ENCODE data around the gene RADIL.

RADIL gene

GRCh38 chr7:4819560-4820404, 63.7 kb downstream of the RADIL start:
- H3K4me3 ChIP-seq (ENCODE audit: low read length) = no peak overlapping the region
- no peak for DNase-seq (ENCODE audit: low read depth)
- TF ChIP-seq CTCF (conservative IDR thresholded peaks at IDR 0.05; ENCODE audit: low read depth, low read length) = no peak

GRCh38 chr7:4818000-4818794, 65.3 kb downstream of the RADIL start:
- H3K4me3 ChIP-seq (ENCODE audit: low read length) = no peak overlapping the region
- TF ChIP-seq CTCF (conservative IDR thresholded peaks at IDR 0.05; ENCODE audit: low read depth, low read length) = no peak
- no peak for DNase-seq (ENCODE audit: low read depth)

GRCh38 chr7:4817178-4817901, 66.2 kb downstream of the RADIL start:
- TF ChIP-seq CTCF (conservative IDR thresholded peaks at IDR 0.05; ENCODE audit: low read depth, low read length) = no peak

GRCh38 chr7:4816419-4817080, 67.0 kb downstream of the RADIL start:
- no peak for DNase-seq (ENCODE audit: low read depth)
- no peak overlapping the region for H3K4me3 ChIP-seq (ENCODE audit: low read length)
- TF ChIP-seq CTCF (conservative IDR thresholded peaks at IDR 0.05; ENCODE audit: low read depth, low read length) = no peak

More at GRCh38 chr7:4817178-4817901, 66.2 kb downstream of the RADIL start:
- no peak overlapping the region for H3K4me3 ChIP-seq (ENCODE audit: low read length)
- DNase-seq (ENCODE audit: low read depth) = no peak

- no peak for TF ChIP-seq CTCF (conservative IDR thresholded peaks at IDR 0.05; ENCODE audit: low read depth, low read length)
- no peak overlapping the region for H3K4me3 ChIP-seq (ENCODE audit: low read length)
- DNase-seq (ENCODE audit: low read depth) = no peak
Observed at GRCh38 chr7:4815609-4816418, 67.7 kb downstream of the RADIL start.

GRCh38 chr7:4815121-4815520, 68.4 kb downstream of the RADIL start:
- no peak for TF ChIP-seq CTCF (conservative IDR thresholded peaks at IDR 0.05; ENCODE audit: low read depth, low read length)
- H3K4me3 ChIP-seq (ENCODE audit: low read length) = no peak overlapping the region
- no peak for DNase-seq (ENCODE audit: low read depth)
